HL-60 (cell line): Measurements from ENCODE around the gene PTPRN2.

Experiments used
- DNase-seq, 2 experiments: peaks; one replicate each; pipeline ENCODE4 v3.0.0-alpha.2; 2010 to 2020; ENCODE audit warnings: low read depth in 1 of 2, low spot score in 1 of 2
- H3K27ac ChIP-seq: fragments of 250-450 bp; sonication (Bioruptor Pico); replicated peaks from 2 replicates; pipeline ENCODE4 v1.5.1; 2020; ENCODE audit warnings: mild to moderate bottlenecking, moderate library complexity
- H3K27me3 ChIP-seq: fragments of 250-450 bp; sonication (Bioruptor Pico); 2 replicates; pipeline ENCODE4 v1.5.1; 2021; ENCODE audit warnings: mild to moderate bottlenecking, moderate library complexity; ENCODE audit not compliant: insufficient read depth, poor library complexity, severe bottlenecking
- H3K4me3 ChIP-seq: replicated peaks from 2 replicates; pipeline ENCODE4 v1.5.1; 2011; ENCODE audit warnings: mild to moderate bottlenecking, control low read depth, low read length; ENCODE audit not compliant: insufficient read depth
- CTCF ChIP-seq: IDR thresholded peaks from one replicate; pipeline ENCODE4 v1.5.1; 2011; ENCODE audit warnings: low read length, control low read depth, inconsistent platforms; ENCODE audit not compliant: insufficient read depth
- GABPA ChIP-seq: IDR thresholded peaks from 2 replicates; pipeline ENCODE4 v1.6.1; 2012; ENCODE audit warnings: low read depth
- POLR2AphosphoS5 ChIP-seq: IDR thresholded peaks from 2 replicates; pipeline ENCODE4 v1.6.1; 2012; ENCODE audit warnings: low read depth
- REST ChIP-seq: IDR thresholded peaks from 2 replicates; pipeline ENCODE4 v1.6.1; 2012; ENCODE audit warnings: low read depth; ENCODE audit not compliant: insufficient replicate concordance
- SPI1 ChIP-seq: IDR thresholded peaks from 2 replicates; pipeline ENCODE4 v1.6.1; 2012; ENCODE audit warnings: low read depth, mild to moderate bottlenecking, borderline replicate concordance

Gene PTPRN2

GRCh38 chr7:158015403-158016179 lies 572.0 kb downstream of the PTPRN2 start:
- no peaks in the 10 kb centered on the region for H3K27me3 ChIP-seq
- no peak overlapping the region for H3K4me3 ChIP-seq
- TF ChIP-seq CTCF (no peak), SPI1 (no peak)
- no peak overlapping the region for H3K27ac ChIP-seq
- DNase-seq = no peak

- Histone ChIP-seq H3K27me3 (no peaks in the 10 kb centered on the region), H3K27ac (no peak overlapping the region), H3K4me3 (no peak overlapping the region)
- TF ChIP-seq GABPA (no peak), POLR2AphosphoS5 (no peak), REST (no peak), CTCF (no peak), SPI1 (no peak)
- DNase-seq = no peak
These were observed 572.6 kb downstream of the PTPRN2 start for GRCh38 chr7:158014976-158015375.

GRCh38 chr7:158013085-158013668 lies 574.4 kb downstream of the PTPRN2 start:
- no peak overlapping the region for H3K27ac ChIP-seq
- DNase-seq = no peak
- H3K27me3 ChIP-seq = no peaks in the 10 kb centered on the region
- H3K4me3 ChIP-seq = no peak overlapping the region
- TF ChIP-seq GABPA (no peak), POLR2AphosphoS5 (no peak), SPI1 (no peak)

GRCh38 chr7:158011941-158012340 lies 575.7 kb downstream of the PTPRN2 start:
- no peak for TF ChIP-seq REST
- no peak for TF ChIP-seq POLR2AphosphoS5
- no peak for TF ChIP-seq SPI1
- no peak for TF ChIP-seq CTCF
- no peak for TF ChIP-seq GABPA
- no peak for DNase-seq
- Histone ChIP-seq H3K4me3 (no peak overlapping the region), H3K27ac (no peak overlapping the region), H3K27me3 (no peaks in the 10 kb centered on the region)
